Activated T-helper 1 cell treated with Interleukin-2 at 50 U/mL for 16 hours (primary cell): Measurements from ENCODE around the gene PILRB.

Experiments
- DNase-seq: peaks from one replicate; pipeline ENCODE4 v3.0.0-alpha.2; 2020; ENCODE audit warnings: low read depth

The PILRB gene

DNA sequence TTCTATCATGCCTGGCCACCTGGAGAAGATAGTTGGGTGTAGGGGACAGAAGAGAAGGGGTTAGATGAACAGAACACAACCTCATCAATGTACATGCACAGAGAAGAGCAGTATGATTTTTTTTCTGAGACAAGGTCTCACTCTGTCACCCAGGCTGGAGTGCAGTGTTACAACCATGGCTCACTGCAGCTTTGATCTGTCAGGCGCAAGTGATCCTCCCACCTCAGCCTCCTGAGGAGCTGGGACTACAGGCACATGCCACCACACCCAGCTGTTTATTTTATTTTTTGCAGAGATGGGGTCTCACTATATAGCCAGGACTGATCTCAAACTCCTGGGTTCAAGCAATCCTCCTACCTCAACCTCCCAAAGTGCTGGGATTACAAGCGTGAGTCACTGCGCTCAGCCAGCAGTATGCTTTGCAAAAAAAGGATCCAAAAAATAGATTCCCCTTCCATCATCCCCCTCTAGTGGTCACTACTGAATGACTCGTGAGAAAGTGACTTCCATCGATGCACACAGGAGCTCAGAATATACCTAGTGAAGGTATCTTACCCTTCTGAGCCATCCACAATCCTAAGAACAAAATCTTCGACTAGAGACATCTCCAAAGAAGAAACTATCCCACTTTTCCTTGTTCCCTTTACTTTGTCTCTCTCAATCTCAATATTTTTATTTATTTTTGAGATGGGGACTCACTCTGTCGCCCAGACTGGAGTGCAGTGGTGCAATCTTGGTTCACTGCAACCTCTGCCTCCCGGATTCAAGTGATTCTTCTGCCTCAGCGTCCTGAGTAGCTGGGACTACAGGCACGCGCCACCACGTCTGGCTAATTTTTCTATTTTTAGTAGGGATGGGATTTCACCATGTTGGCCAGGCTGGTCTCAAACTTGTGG is 49.6 kb downstream of the PILRB start:
- peak; percentile 6 for DNase-seq

DNA sequence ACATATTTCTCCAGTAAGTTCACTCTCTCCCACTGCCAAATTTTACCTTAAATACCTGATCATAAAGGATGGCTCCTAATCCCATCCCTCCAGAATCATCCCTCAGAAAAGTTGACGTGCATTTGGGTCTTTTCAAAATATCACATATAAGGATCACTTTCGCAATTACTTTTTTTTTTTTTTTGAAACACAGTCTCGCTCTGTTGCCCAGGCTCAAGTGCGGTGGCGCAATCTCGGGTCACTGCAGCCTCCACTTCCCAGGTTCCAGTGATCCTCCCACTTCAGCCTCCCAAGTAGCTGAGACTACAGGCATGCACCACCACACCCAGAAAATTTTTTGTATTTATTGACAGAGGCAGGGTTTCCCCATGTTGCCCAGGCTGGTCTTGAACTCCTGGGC is 53.2 kb downstream of the PILRB start:
- DNase-seq: no peak

DNA sequence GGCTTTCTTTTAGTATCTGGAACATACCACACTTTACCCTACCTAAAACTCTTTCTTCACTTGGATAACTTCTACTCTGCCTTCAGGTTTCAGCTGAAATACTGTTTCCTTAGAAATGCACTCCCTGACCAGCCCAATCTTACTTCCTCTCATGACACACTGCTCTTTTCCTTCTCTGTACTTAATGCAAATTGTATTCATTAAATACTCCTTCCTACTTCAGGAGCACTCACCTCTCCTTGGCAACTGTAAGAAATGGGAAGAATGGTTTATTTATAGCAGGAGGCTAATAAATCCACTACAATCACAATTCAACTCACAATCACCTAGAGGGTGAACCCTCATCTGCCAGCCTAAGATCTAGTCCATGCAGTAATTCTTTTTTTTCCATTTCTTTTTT is 55.4 kb downstream of the PILRB start:
- no peak for DNase-seq

DNA sequence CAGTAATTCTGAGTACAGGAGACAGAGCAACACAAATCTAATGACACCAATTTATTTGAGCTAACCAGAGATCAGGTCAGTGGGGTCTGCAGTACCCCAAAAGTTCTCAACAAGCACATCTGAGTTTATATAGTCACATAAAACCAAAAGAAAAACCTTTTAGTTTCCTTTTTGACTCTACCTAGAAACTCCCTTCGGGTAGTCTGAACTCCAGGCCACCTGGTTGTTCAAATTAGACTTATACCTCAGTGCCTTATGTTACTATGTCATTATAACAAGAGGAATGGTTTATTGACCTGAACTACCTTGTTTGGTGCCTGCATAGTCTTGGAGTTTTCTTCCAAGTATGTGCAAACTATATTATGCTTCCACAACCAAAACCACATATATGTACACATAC is 56.0 kb downstream of the PILRB start:
- no peak for DNase-seq

DNA sequence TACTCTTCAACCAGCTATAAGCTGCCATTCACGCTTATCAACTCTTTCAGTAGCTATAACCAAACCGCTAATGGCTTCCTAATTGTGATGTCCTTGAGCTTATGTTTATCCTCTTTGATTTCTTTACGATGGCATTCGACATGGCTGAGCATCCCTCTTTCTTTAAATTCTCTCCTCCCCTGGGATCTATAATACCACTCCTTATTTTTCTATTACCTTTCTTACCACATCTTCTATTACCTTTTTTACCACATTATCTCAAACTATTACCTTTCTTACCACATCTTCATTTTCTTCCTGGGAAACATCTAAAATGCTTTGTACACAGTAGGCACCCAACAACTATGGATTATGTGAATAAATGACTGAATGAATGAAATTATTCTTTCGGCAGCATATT is 57.5 kb downstream of the PILRB start:
- no peak for DNase-seq
